Hepatocyte (in vitro differentiated cells): ENCODE results near the gene ANO3. TPM values are rescaled to one million over a fixed set of nuclear protein-coding genes. Genes with fewer than 3 reads are reported as not detected.

ENCODE experiments used
- DNase-seq: peaks from one replicate; pipeline ENCODE4 v3.0.0-alpha.2; 2016; ENCODE audit warnings: low spot score
- H2AFZ ChIP-seq: fragments of 200-600 bp; sonication (generic); 2 replicates; pipeline ENCODE4 v1.6.0; 2016; ENCODE audit warnings: antibody characterized with exemption, mild to moderate bottlenecking
- H3K27ac ChIP-seq: fragments of 200-600 bp; sonication (generic); 2 replicates; pipeline ENCODE4 v1.5.1; 2016; ENCODE audit warnings: mild to moderate bottlenecking
- H3K27me3 ChIP-seq: fragments of 200-600 bp; sonication (generic); 2 replicates; pipeline ENCODE4 v1.6.1; 2016
- H3K36me3 ChIP-seq: fragments of 200-600 bp; sonication (generic); replicated peaks from 2 replicates; pipeline ENCODE4 v1.5.1; 2016; ENCODE audit warnings: low read depth; ENCODE audit not compliant: insufficient read depth
- H3K4me1 ChIP-seq: fragments of 200-600 bp; sonication (generic); 2 replicates; pipeline ENCODE4 v1.5.1; 2016; ENCODE audit warnings: mild to moderate bottlenecking, moderate library complexity; ENCODE audit not compliant: insufficient read depth
- H3K4me2 ChIP-seq: fragments of 200-600 bp; sonication (generic); 2 replicates; pipeline ENCODE4 v1.6.0; 2016
- H3K4me3 ChIP-seq: fragments of 200-600 bp; sonication (generic); 2 replicates; pipeline ENCODE4 v1.5.1; 2016; ENCODE audit warnings: mild to moderate bottlenecking
- H3K79me2 ChIP-seq: fragments of 200-600 bp; sonication (generic); 2 replicates; pipeline ENCODE4 v1.6.0; 2017; ENCODE audit warnings: mild to moderate bottlenecking
- H3K9me2 ChIP-seq: fragments of 200-600 bp; sonication (generic); replicated peaks from 2 replicates; pipeline ENCODE4 v1.6.0; 2017; ENCODE audit warnings: mild to moderate bottlenecking; ENCODE audit not compliant: insufficient read depth
- H3K9me3 ChIP-seq: fragments of 200-600 bp; sonication (generic); 2 replicates; pipeline ENCODE4 v1.5.1; 2016; ENCODE audit warnings: low read depth, mild to moderate bottlenecking
- H4K20me1 ChIP-seq: fragments of 200-600 bp; sonication (generic); 2 replicates; pipeline ENCODE4 v1.6.0; 2016; ENCODE audit warnings: mild to moderate bottlenecking; ENCODE audit not compliant: insufficient read depth, poor library complexity, severe bottlenecking
- EZH2 ChIP-seq: fragments of 200-600 bp; sonication (generic); IDR thresholded peaks from 2 replicates; pipeline ENCODE4 v1.6.1; 2016; ENCODE audit warnings: antibody characterized with exemption, mild to moderate bottlenecking, borderline replicate concordance
- EZH2phosphoT487 ChIP-seq: fragments of 200-600 bp; sonication (generic); IDR thresholded peaks from one replicate; pipeline ENCODE4 v1.6.1; 2018; ENCODE audit warnings: antibody characterized with exemption, mild to moderate bottlenecking, low read depth, moderate library complexity; ENCODE audit not compliant: unreplicated experiment, severe bottlenecking
- WGBS: methylation state at CpG from one replicate; pipeline ENCODE4 v1.1.6; 2016; ENCODE audit warnings: low lambda C conversion rate; ENCODE audit errors: missing lambda C conversion rate; 5-methylcytosine and 5-hydroxymethylcytosine counted together
- polyA plus RNA-seq: library from polyadenylated mRNA; unstranded; fragments of >200 nt; fragmentation: Nextera tagmentation; extraction: Ambion mirVana; gene quantifications from 2 replicates; pipeline ENCODE4 v1.2.1, GENCODE V29; 2016
- total RNA-seq: library from RNA; depleted of rRNA; stranded (reverse); fragments of >200 nt; gene quantifications from 2 replicates; pipeline ENCODE4 v1.2.3, GENCODE V29; 2014
- TF ChIP-seq, protein P1 (sequence below): fragments of 200-600 bp; sonication (generic); IDR thresholded peaks from 2 replicates; pipeline ENCODE4 v1.5.1; 2016; ENCODE audit warnings: antibody characterized with exemption, mild to moderate bottlenecking; ENCODE audit not compliant: poor library complexity

ANO3 gene
- total and polyA plus RNA-seq, 2 experiments from 2014 or later = 0.17 TPM; not detected in 1

GRCh38 chr11:26348776-26349175, 16.8 kb downstream of the ANO3 start:
- no peaks in the 10 kb centered on the region for H3K27me3 ChIP-seq
- H3K4me2 ChIP-seq = no peak overlapping the region
- TF ChIP-seq EZH2 (no peak), EZH2phosphoT487 (no peak)
- TF ChIP-seq, protein P1, sequence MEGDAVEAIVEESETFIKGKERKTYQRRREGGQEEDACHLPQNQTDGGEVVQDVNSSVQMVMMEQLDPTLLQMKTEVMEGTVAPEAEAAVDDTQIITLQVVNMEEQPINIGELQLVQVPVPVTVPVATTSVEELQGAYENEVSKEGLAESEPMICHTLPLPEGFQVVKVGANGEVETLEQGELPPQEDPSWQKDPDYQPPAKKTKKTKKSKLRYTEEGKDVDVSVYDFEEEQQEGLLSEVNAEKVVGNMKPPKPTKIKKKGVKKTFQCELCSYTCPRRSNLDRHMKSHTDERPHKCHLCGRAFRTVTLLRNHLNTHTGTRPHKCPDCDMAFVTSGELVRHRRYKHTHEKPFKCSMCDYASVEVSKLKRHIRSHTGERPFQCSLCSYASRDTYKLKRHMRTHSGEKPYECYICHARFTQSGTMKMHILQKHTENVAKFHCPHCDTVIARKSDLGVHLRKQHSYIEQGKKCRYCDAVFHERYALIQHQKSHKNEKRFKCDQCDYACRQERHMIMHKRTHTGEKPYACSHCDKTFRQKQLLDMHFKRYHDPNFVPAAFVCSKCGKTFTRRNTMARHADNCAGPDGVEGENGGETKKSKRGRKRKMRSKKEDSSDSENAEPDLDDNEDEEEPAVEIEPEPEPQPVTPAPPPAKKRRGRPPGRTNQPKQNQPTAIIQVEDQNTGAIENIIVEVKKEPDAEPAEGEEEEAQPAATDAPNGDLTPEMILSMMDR = no peak
- H3K36me3 ChIP-seq = no peaks in the 10 kb centered on the region
- no peaks in the 10 kb centered on the region for H3K79me2 ChIP-seq
- no peaks in the 10 kb centered on the region for H3K9me3 ChIP-seq
- no peak for DNase-seq
- no peaks in the 10 kb centered on the region for H3K4me1 ChIP-seq
- H4K20me1 ChIP-seq = no peaks in the 10 kb centered on the region
- H2AFZ ChIP-seq = no peak overlapping the region
- no peak overlapping the region for H3K27ac ChIP-seq
- WGBS = 70% methylated on average over 5 of the region's 5 CpGs
- H3K4me3 ChIP-seq = no peak overlapping the region
- no peaks in the 10 kb centered on the region for H3K9me2 ChIP-seq

DNA sequence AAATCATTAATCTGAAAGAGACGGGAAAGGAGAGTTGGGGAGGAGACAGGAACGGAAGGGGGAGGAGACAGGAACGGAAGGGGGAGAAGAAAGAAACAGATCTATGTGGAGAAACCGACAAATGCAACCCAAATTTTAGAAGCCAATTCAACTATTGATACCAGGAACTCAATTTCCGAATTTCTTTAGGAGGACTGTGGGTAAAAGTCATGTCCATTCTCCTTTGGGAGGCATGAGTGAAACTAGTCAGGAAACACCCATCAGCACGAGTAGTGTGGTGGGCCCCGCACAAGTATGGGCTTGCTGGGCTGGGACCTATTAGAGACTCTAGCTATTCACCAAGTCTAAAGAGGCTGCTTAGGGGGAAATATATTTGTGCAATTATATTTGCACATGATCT, 18.1 kb downstream of the ANO3 start:
- 88% methylated on average over 7 of the region's 7 CpGs for WGBS
- Histone ChIP-seq H3K4me3 (no peak overlapping the region), H3K4me2 (no peak overlapping the region), H3K9me2 (no peaks in the 10 kb centered on the region), H4K20me1 (no peaks in the 10 kb centered on the region), H3K9me3 (no peaks in the 10 kb centered on the region), H2AFZ (no peak overlapping the region), H3K36me3 (no peaks in the 10 kb centered on the region), H3K27me3 (no peaks in the 10 kb centered on the region), H3K79me2 (no peaks in the 10 kb centered on the region), H3K4me1 (no peaks in the 10 kb centered on the region), H3K27ac (no peak overlapping the region)
- TF ChIP-seq EZH2 (no peak), EZH2phosphoT487 (no peak)
- TF ChIP-seq, protein P1 = no peak
- DNase-seq = no peak

GRCh38 chr11:26353010-26353409, 21.1 kb downstream of the ANO3 start:
- no peak overlapping the region for H3K4me3 ChIP-seq
- WGBS = 89% methylated on average over 5 of the region's 5 CpGs
- no peak overlapping the region for H3K4me2 ChIP-seq
- no peak for DNase-seq
- H3K36me3 ChIP-seq = no peaks in the 10 kb centered on the region
- H3K27me3 ChIP-seq = no peaks in the 10 kb centered on the region
- H3K4me1 ChIP-seq = no peaks in the 10 kb centered on the region
- H3K9me2 ChIP-seq = no peaks in the 10 kb centered on the region
- no peaks in the 10 kb centered on the region for H4K20me1 ChIP-seq
- no peak overlapping the region for H2AFZ ChIP-seq
- H3K9me3 ChIP-seq = no peaks in the 10 kb centered on the region
- no peak overlapping the region for H3K27ac ChIP-seq
- TF ChIP-seq, protein P1 = no peak
- no peak for TF ChIP-seq EZH2phosphoT487
- no peak for TF ChIP-seq EZH2
- no peaks in the 10 kb centered on the region for H3K79me2 ChIP-seq

- Histone ChIP-seq H3K4me3 (no peak overlapping the region), H3K4me2 (no peak overlapping the region), H3K4me1 (no peaks in the 10 kb centered on the region), H3K36me3 (no peaks in the 10 kb centered on the region), H3K27ac (no peak overlapping the region), H4K20me1 (no peaks in the 10 kb centered on the region), H3K27me3 (no peaks in the 10 kb centered on the region), H3K9me3 (no peaks in the 10 kb centered on the region), H3K79me2 (no peaks in the 10 kb centered on the region), H2AFZ (no peak overlapping the region), H3K9me2 (no peaks in the 10 kb centered on the region)
- DNase-seq = no peak
- TF ChIP-seq, protein P1 = no peak
- TF ChIP-seq EZH2 (no peak), EZH2phosphoT487 (no peak)
These were observed 27.1 kb downstream of the ANO3 start for GRCh38 chr11:26359055-26359454.
